HepG2 (cell line): ENCODE data around the gene CSNK2A1. TPM values are rescaled to one million over a fixed set of nuclear protein-coding genes. Genes with fewer than 3 reads are reported as not detected.
A peak's percentile ranks its signal among the peaks of the same experiment; 100 is the strongest.

Source experiments
- CENPT ChIP-seq: sonication (generic); formaldehyde crosslinking; IDR thresholded peaks from 2 replicates; pipeline ENCODE4 v1.8.0; 2022; ENCODE audit warnings: low read depth, mild to moderate bottlenecking, moderate library complexity, missing genetic modification reagents
- CERS6 ChIP-seq: sonication (generic); formaldehyde crosslinking; IDR thresholded peaks from 2 replicates; pipeline ENCODE4 v1.5.0; 2020; ENCODE audit warnings: missing genetic modification reagents
- CSRNP1 ChIP-seq: sonication (generic); formaldehyde crosslinking; IDR thresholded peaks from 2 replicates; pipeline ENCODE4 v1.8.1; 2023; ENCODE audit warnings: mild to moderate bottlenecking, missing genetic modification reagents
- E2F5 ChIP-seq: sonication (generic); formaldehyde crosslinking; conservative IDR thresholded peaks from 2 replicates; pipeline ENCODE4 v1.4.0; 2020; ENCODE audit warnings: missing genetic modification reagents
- ESRRA ChIP-seq: sonication (generic); formaldehyde crosslinking; IDR thresholded peaks from 2 replicates; pipeline ENCODE4 v1.5.1; 2020; ENCODE audit warnings: mild to moderate bottlenecking, low read depth, missing genetic modification reagents
- GFI1 ChIP-seq: sonication (generic); formaldehyde crosslinking; IDR thresholded peaks from 2 replicates; pipeline ENCODE4 v1.5.0; 2020; ENCODE audit warnings: missing genetic modification reagents, mild to moderate bottlenecking, borderline replicate concordance
- GTF2F1 ChIP-seq: fragments of 150-350 bp; IDR thresholded peaks from 2 replicates; pipeline ENCODE4 v1.6.1; 2014; ENCODE audit warnings: low read length
- KMT2A ChIP-seq: sonication (generic); formaldehyde crosslinking; IDR thresholded peaks from 2 replicates; pipeline ENCODE4 v1.4.0; 2020; ENCODE audit warnings: missing genetic modification reagents
- MAF1 ChIP-seq: sonication (generic); formaldehyde crosslinking; IDR thresholded peaks from 2 replicates; pipeline ENCODE4 v1.5.0; 2020; ENCODE audit warnings: missing genetic modification reagents, borderline replicate concordance
- MAFG ChIP-seq: sonication (generic); formaldehyde crosslinking; IDR thresholded peaks from 2 replicates; pipeline ENCODE4 v1.5.1; 2020; ENCODE audit warnings: mild to moderate bottlenecking, missing genetic modification reagents
- MNT ChIP-seq: fragments of 450-650 bp; IDR thresholded peaks from 2 replicates; pipeline ENCODE4 v1.6.1; 2016
- PATZ1 ChIP-seq: sonication (generic); formaldehyde crosslinking; IDR thresholded peaks from 2 replicates; pipeline ENCODE4 v1.4.0; 2020; ENCODE audit warnings: missing genetic modification reagents
- POLR2G ChIP-seq: fragments of 200-400 bp; formaldehyde crosslinking; IDR thresholded peaks from 2 replicates; pipeline ENCODE4 v1.6.1; 2018; ENCODE audit warnings: mild to moderate bottlenecking, low read depth, low read length, moderate library complexity
- RBAK ChIP-seq: sonication (generic); formaldehyde crosslinking; IDR thresholded peaks from 2 replicates; pipeline ENCODE4 v1.5.1; 2020; ENCODE audit warnings: mild to moderate bottlenecking, missing genetic modification reagents
- SATB2 ChIP-seq: sonication (generic); formaldehyde crosslinking; IDR thresholded peaks from 2 replicates; pipeline ENCODE4 v1.5.0; 2020; ENCODE audit warnings: missing genetic modification reagents
- TEAD3 ChIP-seq: optimal IDR thresholded peaks from 2 replicates; pipeline ENCODE3; 2016; ENCODE audit warnings: borderline replicate concordance
- THYN1 ChIP-seq: sonication (generic); formaldehyde crosslinking; IDR thresholded peaks from 2 replicates; pipeline ENCODE4 v1.8.1; 2023; ENCODE audit warnings: low read depth, mild to moderate bottlenecking, moderate library complexity, missing genetic modification reagents, borderline replicate concordance
- ZC3H13 ChIP-seq: sonication (generic); formaldehyde crosslinking; IDR thresholded peaks from 2 replicates; pipeline ENCODE4 v1.8.1; 2023; ENCODE audit warnings: mild to moderate bottlenecking, missing genetic modification reagents, moderate library complexity
- ZNF138 ChIP-seq: sonication (generic); formaldehyde crosslinking; IDR thresholded peaks from 2 replicates; pipeline ENCODE4 v1.5.0; 2020; ENCODE audit warnings: mild to moderate bottlenecking, low read depth, missing genetic modification reagents
- ZNF253 ChIP-seq: sonication (generic); formaldehyde crosslinking; IDR thresholded peaks from 2 replicates; pipeline ENCODE4 v1.8.0; 2022; ENCODE audit warnings: mild to moderate bottlenecking, missing genetic modification reagents, borderline replicate concordance
- ZNF263 ChIP-seq: sonication (generic); formaldehyde crosslinking; IDR thresholded peaks from 2 replicates; pipeline ENCODE4 v1.4.0; 2020; ENCODE audit warnings: missing genetic modification reagents
- ZNF343 ChIP-seq: sonication (generic); formaldehyde crosslinking; IDR thresholded peaks from 2 replicates; pipeline ENCODE4 v1.4.0; 2020; ENCODE audit warnings: mild to moderate bottlenecking, missing genetic modification reagents
- ZNF484 ChIP-seq: sonication (generic); formaldehyde crosslinking; IDR thresholded peaks from 2 replicates; pipeline ENCODE4 v1.5.1; 2020; ENCODE audit warnings: mild to moderate bottlenecking, low read depth, missing genetic modification reagents, borderline replicate concordance
- polyA plus RNA-seq, 8 experiments: library from polyadenylated mRNA; depleted of rRNA in 3 of 8; stranded (reverse) in 7 of 8; unstranded in 1 of 8; fragments of >200 nt; fragmentation: Illumina TruSeq in 4 of 8; extraction: Trizol in 4 of 8; gene quantifications; 2 replicates each; pipeline versions ENCODE4 v1.2.1 to v1.2.3, GENCODE V29; 2011 to 2016; ENCODE audit warnings: low read depth in 4 of 8, missing spikeins in 1 of 8, mixed read lengths in 1 of 8; ENCODE audit not compliant: insufficient read depth in 1 of 8
- total RNA-seq, 5 experiments: library from RNA; depleted of rRNA; stranded (reverse); fragments of >200 nt; fragmentation: Illumina TruSeq; extraction: Trizol; gene quantifications; 2 replicates each; pipeline ENCODE4 v1.2.3, GENCODE V29; 2016; ENCODE audit warnings: low read depth in 1 of 5

CSNK2A1 gene
- total and polyA plus RNA-seq, 2 of the 13 experiments (the other 11 are each of a cell fraction or from before 2014, with no cell fraction given): 153 to 231 TPM

- peak; percentile 33; the same call in 1 of the 2 replicates for TF ChIP-seq PATZ1 (CRISPR knock-in tag)
- no peak for TF ChIP-seq ZNF253
- peak; percentile 66; the same call in 1 of the 2 replicates for TF ChIP-seq ZNF263
- 0 out of 2 replicates have a peak, but pooled peaks have one; percentile 51 for TF ChIP-seq ZNF138 (CRISPR knock-in tag)
- TF ChIP-seq CENPT: no peak
- TF ChIP-seq KMT2A (CRISPR knock-in tag): peak; percentile 84
- TF ChIP-seq ZNF484 (CRISPR knock-in tag): no peak
- TF ChIP-seq MAF1 (CRISPR knock-in tag): no peak
- 0 out of 2 replicates have a peak, but pooled peaks have one; percentile 69 for TF ChIP-seq SATB2
- peak; percentile 84 for TF ChIP-seq POLR2G
- TF ChIP-seq ESRRA: no peak
- no peak for TF ChIP-seq ZC3H13 (CRISPR knock-in tag)
- TF ChIP-seq GFI1 (CRISPR knock-in tag): no peak
- TF ChIP-seq THYN1 (CRISPR knock-in tag): 0 out of 2 replicates have a peak, but pooled peaks have one; percentile 33
- peak; percentile 67 for TF ChIP-seq TEAD3 (CRISPR knock-in tag)
- no peak for TF ChIP-seq ZNF343
- no peak for TF ChIP-seq MAFG (CRISPR knock-in tag)
- TF ChIP-seq RBAK (CRISPR knock-in tag): no peak
- TF ChIP-seq CERS6 (CRISPR knock-in tag): no peak
- TF ChIP-seq CSRNP1 (CRISPR knock-in tag): no peak; the same call in 1 of the 2 replicates
- TF ChIP-seq MNT: no peak
- no peak for TF ChIP-seq GTF2F1
- TF ChIP-seq E2F5 (CRISPR knock-in tag): peak; percentile 13; the same call in 1 of the 2 replicates
These were observed 81.2 kb downstream of the CSNK2A1 start, which contains the start of gene TBC1D20 (continued) for GRCh38 chr20:462199-462991.
